Endothelial cell of umbilical vein (primary cell): ENCODE measurements around the gene ARHGEF28. TPM values are rescaled to one million over a fixed set of nuclear protein-coding genes. Genes with fewer than 3 reads are reported as not detected.

Source experiments
- BruUV-seq: library from RNA; stranded (reverse); fragments of 400-500 nt; replicated peaks from 2 replicates; lab custom pipeline; 2021; lab: Mats Ljungman, UMichigan
- CTCF ChIA-PET: fragments of 300-600, 350-600 bp; sonication (Branson Sonifier 250); formaldehyde crosslinking; loops from one replicate; lab custom pipeline; 2021; ENCODE audit warnings: antibody characterized with exemption, inconsistent platforms; lab: Charles Lee
- POLR2A ChIA-PET: fragments of 300-600, 350-600 bp; sonication (Branson Sonifier 250); formaldehyde crosslinking; loops from one replicate; lab custom pipeline; 2021; ENCODE audit warnings: antibody characterized with exemption, inconsistent platforms; lab: Charles Lee
- DNase-seq: peaks from one replicate; pipeline ENCODE4 v3.0.0-alpha.2; 2011; ENCODE audit warnings: low read depth, low spot score
- FAIRE-seq: peaks from 2 replicates; lab custom pipeline; 2011; peaks lifted over from hg19 to GRCh38; lab: Jason Lieb, UNC
- H2AFZ ChIP-seq: 2 replicates; pipeline ENCODE4 v1.6.0; 2012; ENCODE audit warnings: low read depth, low read length, control low read depth, inconsistent platforms
- H3K27ac ChIP-seq: 2 replicates; pipeline ENCODE4 v1.5.1; 2011; ENCODE audit warnings: low read depth, mild to moderate bottlenecking, control low read depth, low read length, moderate library complexity; ENCODE audit not compliant: insufficient read depth
- H3K27me3 ChIP-seq, 2 experiments: 2 replicates each; pipeline versions ENCODE4 v1.6.0 to v1.6.1; 2011; ENCODE audit warnings: low read length in 2 of 2, mixed read lengths in 1 of 2; ENCODE audit not compliant: control insufficient read depth in 2 of 2, insufficient read depth in 2 of 2
- H3K36me3 ChIP-seq, 2 experiments: 2 replicates in 1 of 2; 3 replicates in 1 of 2; pipeline ENCODE4 v1.5.1; 2011; ENCODE audit warnings: low read length in 2 of 2, mild to moderate bottlenecking in 1 of 2, moderate library complexity in 1 of 2; ENCODE audit not compliant: control insufficient read depth in 2 of 2, insufficient read depth in 2 of 2; ENCODE audit errors: extremely low read depth in 1 of 2
- H3K4me1 ChIP-seq: 3 replicates; pipeline ENCODE4 v1.5.1; 2011; ENCODE audit warnings: mild to moderate bottlenecking, low read length; ENCODE audit not compliant: control insufficient read depth, insufficient read depth; ENCODE audit errors: extremely low read depth
- H3K4me2 ChIP-seq: 2 replicates; pipeline ENCODE4 v1.6.1; 2011; ENCODE audit warnings: low read length, control low read depth, mixed read lengths; ENCODE audit not compliant: insufficient read depth
- H3K4me3 ChIP-seq, 3 experiments: fragments of 200-600 bp in 1 of 3; sonication (generic), shearing (Covaris generic) in 1 of 3; replicated peaks in 1 of 3; 2 replicates each; pipeline ENCODE4 v1.5.1; 2011 to 2016; ENCODE audit warnings: control low read depth in 3 of 3, low read length in 3 of 3, mild to moderate bottlenecking in 2 of 3, inconsistent platforms in 1 of 3, low read depth in 1 of 3, moderate library complexity in 1 of 3; ENCODE audit not compliant: insufficient read depth in 1 of 3
- H3K79me2 ChIP-seq: 2 replicates; pipeline ENCODE4 v1.6.0; 2012; ENCODE audit warnings: low read length, inconsistent platforms; ENCODE audit not compliant: control insufficient read depth, insufficient read depth
- H3K9ac ChIP-seq: replicated peaks from 2 replicates; pipeline ENCODE3; 2011; ENCODE audit warnings: low read length, control low read depth; ENCODE audit not compliant: insufficient read depth; ENCODE audit errors: extremely low read depth
- H3K9me1 ChIP-seq: replicated peaks from 3 replicates; pipeline ENCODE4 v1.6.0; 2011; ENCODE audit warnings: mild to moderate bottlenecking, low read length; ENCODE audit not compliant: control insufficient read depth, insufficient read depth; ENCODE audit errors: extremely low read depth
- H3K9me3 ChIP-seq: replicated peaks from 2 replicates; pipeline ENCODE4 v1.5.1; 2012; ENCODE audit warnings: low read length, inconsistent platforms; ENCODE audit not compliant: control insufficient read depth, insufficient read depth
- H4K20me1 ChIP-seq: replicated peaks from 2 replicates; pipeline ENCODE3; 2011; ENCODE audit warnings: mild to moderate bottlenecking, low read length; ENCODE audit not compliant: control insufficient read depth, insufficient read depth; ENCODE audit errors: extremely low read depth
- CTCF ChIP-seq, 2 donors: IDR thresholded peaks; 1 replicate in 1 of 2; 2 replicates in 1 of 2; pipeline ENCODE4 v1.5.1; 2011; ENCODE audit warnings: low read length in 2 of 2, mild to moderate bottlenecking in 2 of 2, moderate library complexity in 2 of 2, control low read depth in 1 of 2, inconsistent platforms in 1 of 2, low read depth in 1 of 2; ENCODE audit not compliant: insufficient read depth in 1 of 2; ENCODE audit errors: extremely low read depth in 1 of 2
- EZH2 ChIP-seq: IDR thresholded peaks from 2 replicates; pipeline ENCODE4 v1.6.1; 2012; ENCODE audit warnings: borderline replicate concordance, low read depth, mild to moderate bottlenecking, moderate library complexity, low read length, inconsistent platforms; ENCODE audit not compliant: severe bottlenecking
- FOS ChIP-seq: IDR thresholded peaks from 2 replicates; pipeline ENCODE4 v1.6.1; 2011; ENCODE audit warnings: mild to moderate bottlenecking, low read length, moderate library complexity, borderline replicate concordance; ENCODE audit not compliant: insufficient read depth
- GATA2 ChIP-seq: IDR thresholded peaks from 2 replicates; pipeline ENCODE4 v1.7.0; 2011; ENCODE audit warnings: low read depth, mild to moderate bottlenecking, moderate library complexity, mixed read lengths, low read length; ENCODE audit not compliant: insufficient read length, insufficient read depth
- JUN ChIP-seq: IDR thresholded peaks from 2 replicates; pipeline ENCODE4 v1.6.1; 2011; ENCODE audit warnings: borderline replicate concordance, low read depth; ENCODE audit not compliant: insufficient read length, insufficient read depth
- MAX ChIP-seq: IDR thresholded peaks from 2 replicates; pipeline ENCODE4 v1.6.1; 2011; ENCODE audit not compliant: insufficient read depth, insufficient read length
- MYC ChIP-seq: IDR thresholded peaks from one replicate; pipeline ENCODE4 v1.6.1; 2011; ENCODE audit warnings: mild to moderate bottlenecking, low read depth, low read length
- POLR2A ChIP-seq: IDR thresholded peaks from 2 replicates; pipeline ENCODE4 v1.6.1; 2012; ENCODE audit warnings: low read depth, mild to moderate bottlenecking, control low read depth, low read length
- POLR2AphosphoS5 ChIP-seq: IDR thresholded peaks from 2 replicates; pipeline ENCODE4 v1.6.1; 2012; ENCODE audit warnings: low read depth, mild to moderate bottlenecking, control low read depth, low read length, moderate library complexity; ENCODE audit not compliant: insufficient read depth
- dilution Hi-C: fragments of 300-500 bp; cut with MboI; formaldehyde crosslinking; loops from one replicate; pipeline ENCODE4 v1.15.0; 2019; ENCODE audit warnings: low sequenced_read_pairs; ENCODE audit not compliant: extremely low pct_ligation_motif_present
- intact Hi-C: fragments of 100-400 bp; cut with micrococcal nuclease; formaldehyde crosslinking; loops from one replicate; pipeline ENCODE4 v1.10.0; 2022
- polyA plus RNA-seq, 4 experiments: library from polyadenylated mRNA; depleted of rRNA in 3 of 4; stranded (reverse) in 3 of 4; unstranded in 1 of 4; fragments of >200 nt; gene quantifications; 2 replicates each; pipeline versions ENCODE4 v1.2.1 to v1.2.3, GENCODE V29; 2011 to 2012; ENCODE audit warnings: missing spikeins in 1 of 4
- total RNA-seq: library from RNA; stranded (reverse); gene quantifications from 2 replicates; pipeline ENCODE4 v1.2.3, GENCODE V29; 2021

ARHGEF28 gene
- total and polyA plus RNA-seq, 2 donors (not counting 3 experiments of a cell fraction or from before 2014, with no cell fraction given): 29.5 to 108 TPM

- no peaks in the 10 kb centered on the region for H3K9me3 ChIP-seq
- H2AFZ ChIP-seq: no peak overlapping the region
- no peaks in the 10 kb centered on the region for H3K4me1 ChIP-seq
- no peaks in the 10 kb centered on the region for H3K79me2 ChIP-seq
- no peak overlapping the region for H3K27ac ChIP-seq
- H3K4me3 ChIP-seq: no peak overlapping the region
- TF ChIP-seq POLR2A: no peak
- no peak for TF ChIP-seq CTCF (IDR thresholded peaks at IDR 0.05; ENCODE audit: extremely low read depth in 1 of 2, insufficient read depth in 1 of 2, low read depth in 1 of 2, low read length in 2 of 2)
- no peak for TF ChIP-seq JUN
- no peak for TF ChIP-seq MYC
- no peak for TF ChIP-seq EZH2
- TF ChIP-seq GATA2: no peak
- TF ChIP-seq FOS: no peak
- no peak for TF ChIP-seq POLR2AphosphoS5
- no peak for TF ChIP-seq MAX
- BruUV-seq: no TSS peak
- no peak for DNase-seq
- intact Hi-C loops (no loop called here), dilution Hi-C loops (no loop called here)
- peaks cover under 1 to 26% of the 10 kb centered on the region in 2 experiments for H3K27me3 ChIP-seq
- no peak for FAIRE-seq
- H3K4me2 ChIP-seq: no peak overlapping the region
- H3K9ac ChIP-seq: no peak overlapping the region
- H3K36me3 ChIP-seq: no peaks in the 10 kb centered on the region
- no peaks in the 10 kb centered on the region for H3K9me1 ChIP-seq
- CTCF ChIA-PET: no interaction called here
- POLR2A ChIA-PET: no interaction called here
- H4K20me1 ChIP-seq: no peaks in the 10 kb centered on the region
These were observed 334.4 kb downstream of the ARHGEF28 start for GRCh38 chr5:73960426-73960825.
